ENCODE measurements around the gene TTC27.

Gene TTC27

GRCh38 chr2:32716598-32716997, 88.7 kb downstream of the TTC27 start:
- no peak overlapping the region for H4K8ac ChIP-seq (ENCODE audit: low read depth, low read length)
- H3K79me1 ChIP-seq (ENCODE audit: low read depth, low read length), result no peaks in the 10 kb centered on the region
- no peak overlapping the region for H3K4ac ChIP-seq (ENCODE audit: low read length)
- no peak overlapping the region for H3K4me2 ChIP-seq (ENCODE audit: insufficient read depth, low read length, poor library complexity, severe bottlenecking)
- H2BK12ac ChIP-seq (ENCODE audit: low read length), result no peak overlapping the region
- no peak overlapping the region for H2BK120ac ChIP-seq (ENCODE audit: low read depth, low read length)
- H3K9ac ChIP-seq (ENCODE audit: low read depth, low read length, poor library complexity), result no peak overlapping the region
- H3K14ac ChIP-seq (ENCODE audit: low read length), result no peak overlapping the region
- no peak overlapping the region for H4K91ac ChIP-seq (ENCODE audit: low read depth, low read length, poor library complexity)
- no peak overlapping the region for H2BK15ac ChIP-seq (ENCODE audit: low read length)
- no peak overlapping the region for H3K18ac ChIP-seq (ENCODE audit: low read length)
- DNase-seq (ENCODE audit: low spot score), result no peak
- H3K27ac ChIP-seq (replicated peaks; ENCODE audit: low read length), result no peak overlapping the region
- no peaks in the 10 kb centered on the region for H3K9me3 ChIP-seq (replicated peaks in 1 of 2; ENCODE audit: control insufficient read depth in 2 of 2, insufficient read depth in 1 of 2, low read depth in 1 of 2, low read length in 2 of 2)
- no peak overlapping the region for H3K23ac ChIP-seq (ENCODE audit: low read depth, low read length, poor library complexity)
- H3K27me3 ChIP-seq (ENCODE audit: control insufficient read depth in 3 of 3, insufficient read depth in 3 of 3, low read depth in 1 of 3, low read length in 3 of 3), result no peaks in the 10 kb centered on the region
- no peaks in the 10 kb centered on the region for H3K36me3 ChIP-seq (replicated peaks in 1 of 2; ENCODE audit: control insufficient read depth in 2 of 2, insufficient read depth in 2 of 2, low read length in 2 of 2)
- no peak overlapping the region for H2BK5ac ChIP-seq (ENCODE audit: low read length)
- H3K4me3 ChIP-seq (ENCODE audit: low read length in 2 of 2), result no peak overlapping the region
- H3K4me1 ChIP-seq (ENCODE audit: control insufficient read depth in 2 of 2, insufficient read depth in 1 of 2, low read depth in 1 of 2, low read length in 2 of 2), result no peaks in the 10 kb centered on the region
- H2AFZ ChIP-seq (ENCODE audit: low read length), result no peak overlapping the region
- no peak overlapping the region for H2AK5ac ChIP-seq (ENCODE audit: low read depth, low read length)

DNA sequence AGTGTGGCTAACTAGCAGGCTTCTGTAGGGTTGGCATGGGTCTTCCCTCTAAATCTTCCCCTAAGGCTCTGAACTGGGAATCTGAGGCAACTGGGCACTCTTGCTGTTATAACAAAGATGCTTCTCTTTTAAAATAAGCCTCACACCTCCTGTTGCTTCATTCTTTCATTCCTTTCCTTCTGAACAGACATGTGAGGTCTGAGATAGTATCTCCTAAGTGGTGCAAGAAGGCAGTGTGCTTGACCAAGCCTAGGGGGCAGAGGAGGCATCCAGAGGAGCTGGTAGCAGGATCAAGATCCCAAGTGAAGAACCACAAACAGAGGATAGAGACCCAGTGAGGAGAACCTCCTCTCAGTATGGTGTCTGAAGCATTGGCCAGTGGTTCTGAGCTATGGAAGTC, 90.9 kb downstream of the TTC27 start:
- no peaks in the 10 kb centered on the region for H3K9me3 ChIP-seq (replicated peaks in 1 of 2; ENCODE audit: control insufficient read depth in 2 of 2, insufficient read depth in 1 of 2, low read depth in 1 of 2, low read length in 2 of 2)
- H2BK5ac ChIP-seq (ENCODE audit: low read length), result no peak overlapping the region
- H3K23ac ChIP-seq (ENCODE audit: low read depth, low read length, poor library complexity), result no peak overlapping the region

GRCh38 chr2:32719430-32719829, 91.6 kb downstream of the TTC27 start:
- Histone ChIP-seq H2AK5ac (ENCODE audit: low read depth, low read length) (no peak overlapping the region), H2AFZ (ENCODE audit: low read length) (no peak overlapping the region), H3K18ac (ENCODE audit: low read length) (no peak overlapping the region), H2BK120ac (ENCODE audit: low read depth, low read length) (no peak overlapping the region), H3K36me3 (replicated peaks in 1 of 2; ENCODE audit: control insufficient read depth in 2 of 2, insufficient read depth in 2 of 2, low read length in 2 of 2) (no peaks in the 10 kb centered on the region), H3K4me3 (ENCODE audit: low read length in 2 of 2) (no peak overlapping the region), H3K9me3 (replicated peaks in 1 of 2; ENCODE audit: control insufficient read depth in 2 of 2, insufficient read depth in 1 of 2, low read depth in 1 of 2, low read length in 2 of 2) (no peaks in the 10 kb centered on the region), H4K8ac (ENCODE audit: low read depth, low read length) (no peak overlapping the region), H3K14ac (ENCODE audit: low read length) (no peak overlapping the region), H3K23ac (ENCODE audit: low read depth, low read length, poor library complexity) (no peak overlapping the region), H3K9ac (ENCODE audit: low read depth, low read length, poor library complexity) (no peak overlapping the region), H3K4me2 (ENCODE audit: insufficient read depth, low read length, poor library complexity, severe bottlenecking) (no peak overlapping the region), H3K27me3 (ENCODE audit: control insufficient read depth in 3 of 3, insufficient read depth in 3 of 3, low read depth in 1 of 3, low read length in 3 of 3) (no peaks in the 10 kb centered on the region), H3K4me1 (ENCODE audit: control insufficient read depth in 2 of 2, insufficient read depth in 1 of 2, low read depth in 1 of 2, low read length in 2 of 2) (no peaks in the 10 kb centered on the region), H2BK5ac (ENCODE audit: low read length) (no peak overlapping the region), H3K4ac (ENCODE audit: low read length) (no peak overlapping the region), H4K91ac (ENCODE audit: low read depth, low read length, poor library complexity) (no peak overlapping the region), H2BK15ac (ENCODE audit: low read length) (no peak overlapping the region), H2BK12ac (ENCODE audit: low read length) (no peak overlapping the region), H3K79me1 (ENCODE audit: low read depth, low read length) (no peaks in the 10 kb centered on the region), H3K27ac (replicated peaks; ENCODE audit: low read length) (no peak overlapping the region)
- DNase-seq (ENCODE audit: low spot score), result no peak
- WGBS, 2 donors (ENCODE audit: extremely low coverage in 2 of 2, insufficient read length in 2 of 2, insufficient replicate concordance in 1 of 2), result no CpG with 5 or more reads among the region's 2 CpGs

More for the DNA sequence above, 90.9 kb downstream of the TTC27 start:
- Histone ChIP-seq H4K8ac (ENCODE audit: low read depth, low read length) (no peak overlapping the region), H3K36me3 (replicated peaks in 1 of 2; ENCODE audit: control insufficient read depth in 2 of 2, insufficient read depth in 2 of 2, low read length in 2 of 2) (no peaks in the 10 kb centered on the region), H3K9ac (ENCODE audit: low read depth, low read length, poor library complexity) (no peak overlapping the region), H3K18ac (ENCODE audit: low read length) (no peak overlapping the region), H3K4me3 (ENCODE audit: low read length in 2 of 2) (no peak overlapping the region), H2BK15ac (ENCODE audit: low read length) (no peak overlapping the region), H2BK12ac (ENCODE audit: low read length) (no peak overlapping the region), H3K4me2 (ENCODE audit: insufficient read depth, low read length, poor library complexity, severe bottlenecking) (no peak overlapping the region), H2AFZ (ENCODE audit: low read length) (no peak overlapping the region), H3K27ac (replicated peaks; ENCODE audit: low read length) (no peak overlapping the region), H4K91ac (ENCODE audit: low read depth, low read length, poor library complexity) (no peak overlapping the region), H3K79me1 (ENCODE audit: low read depth, low read length) (no peaks in the 10 kb centered on the region), H2BK120ac (ENCODE audit: low read depth, low read length) (no peak overlapping the region), H2AK5ac (ENCODE audit: low read depth, low read length) (no peak overlapping the region), H3K4me1 (ENCODE audit: control insufficient read depth in 2 of 2, insufficient read depth in 1 of 2, low read depth in 1 of 2, low read length in 2 of 2) (no peaks in the 10 kb centered on the region), H3K4ac (ENCODE audit: low read length) (no peak overlapping the region), H3K14ac (ENCODE audit: low read length) (no peak overlapping the region), H3K27me3 (ENCODE audit: control insufficient read depth in 3 of 3, insufficient read depth in 3 of 3, low read depth in 1 of 3, low read length in 3 of 3) (no peaks in the 10 kb centered on the region)
- DNase-seq (ENCODE audit: low spot score), result no peak

GRCh38 chr2:32719933-32720716, 92.3 kb downstream of the TTC27 start:
- DNase-seq (ENCODE audit: low spot score), result no peak
- Histone ChIP-seq H3K14ac (ENCODE audit: low read length) (no peak overlapping the region), H3K4me1 (ENCODE audit: control insufficient read depth in 2 of 2, insufficient read depth in 1 of 2, low read depth in 1 of 2, low read length in 2 of 2) (no peaks in the 10 kb centered on the region), H2BK120ac (ENCODE audit: low read depth, low read length) (no peak overlapping the region), H3K36me3 (replicated peaks in 1 of 2; ENCODE audit: control insufficient read depth in 2 of 2, insufficient read depth in 2 of 2, low read length in 2 of 2) (no peaks in the 10 kb centered on the region), H3K4me2 (ENCODE audit: insufficient read depth, low read length, poor library complexity, severe bottlenecking) (no peak overlapping the region), H4K8ac (ENCODE audit: low read depth, low read length) (no peak overlapping the region), H2BK15ac (ENCODE audit: low read length) (no peak overlapping the region), H3K27ac (replicated peaks; ENCODE audit: low read length) (no peak overlapping the region), H3K9me3 (replicated peaks in 1 of 2; ENCODE audit: control insufficient read depth in 2 of 2, insufficient read depth in 1 of 2, low read depth in 1 of 2, low read length in 2 of 2) (no peaks in the 10 kb centered on the region), H2BK12ac (ENCODE audit: low read length) (no peak overlapping the region), H3K27me3 (ENCODE audit: control insufficient read depth in 3 of 3, insufficient read depth in 3 of 3, low read depth in 1 of 3, low read length in 3 of 3) (no peaks in the 10 kb centered on the region), H3K18ac (ENCODE audit: low read length) (no peak overlapping the region), H4K91ac (ENCODE audit: low read depth, low read length, poor library complexity) (no peak overlapping the region), H2AFZ (ENCODE audit: low read length) (no peak overlapping the region), H3K4ac (ENCODE audit: low read length) (no peak overlapping the region), H2AK5ac (ENCODE audit: low read depth, low read length) (no peak overlapping the region), H2BK5ac (ENCODE audit: low read length) (no peak overlapping the region), H3K79me1 (ENCODE audit: low read depth, low read length) (no peaks in the 10 kb centered on the region), H3K9ac (ENCODE audit: low read depth, low read length, poor library complexity) (no peak overlapping the region), H3K4me3 (ENCODE audit: low read length in 2 of 2) (no peak overlapping the region), H3K23ac (ENCODE audit: low read depth, low read length, poor library complexity) (no peak overlapping the region)
- WGBS, 2 donors (ENCODE audit: extremely low coverage in 2 of 2, insufficient read length in 2 of 2, insufficient replicate concordance in 1 of 2), result no CpG with 5 or more reads among the region's 1 CpG
